Ovary (tissue), 9 donors: ENCODE data around the gene GOLGA8M. TPM values are rescaled to one million over a fixed set of nuclear protein-coding genes. Genes with fewer than 3 reads are reported as not detected.

Source experiments
- polyA plus RNA-seq, 2 donors: library from polyadenylated mRNA; stranded (reverse); fragments of 200-250 nt in 1 of 2; fragments of 350-450 nt in 1 of 2; fragmentation: Illumina TruSeq in 1 of 2; extraction: RNeasy Lipid Tissue Mini Kit (QIAGEN cat#74804) in 1 of 2; gene quantifications; one replicate each; pipeline ENCODE4 v1.2.3, GENCODE V29; 2013 to 2014
- small RNA-seq: library from RNA; depleted of rRNA; stranded (forward); fragments of <200 nt; gene quantifications from one replicate; pipeline ENCODE3, GENCODE V24; 2016
- total RNA-seq, 7 donors: library from RNA; depleted of rRNA in 2 of 7; stranded (reverse); fragments of >200 nt in 2 of 7; fragmentation: NEBNext Ultra II Directional in 3 of 7; extraction: Animal tissue kit (Norgen Biotek cat#: 25700) in 3 of 7; gene quantifications; one replicate each; pipeline versions ENCODE4 v1.1.0 to v1.2.4, GENCODE V29; 2016 to 2023
- donor health status: DM: no; HTN: no; CAD: no; lungs with moderate emphysema.
- donor health status: DM: no; HTN: no; CAD: no.
- donor health status: Bipolar disorder and iron deficiency.
- donor health status: DM: yes; HTN: yes; CAD: no.
- donor health status: DM: no; HTN: no; CAD: no.
- donor health status: DM: yes; HTN: yes; CAD: no.

The GOLGA8M gene
- total and polyA plus RNA-seq, 9 donors = 0.23 to 7.6 (median 2.5) TPM

Small RNA genes lying within 50 kb of the gene (small RNA-seq; reads per million reads assigned to genes)
- not detected for gene RN7SL719P

Other genes starting within 250 kb of the GOLGA8M start
- gene GOLGA8G, start 179.4 kb downstream of the GOLGA8M start, total RNA-seq = not detected
- gene GOLGA8G, start 179.4 kb downstream of the GOLGA8M start, polyA plus RNA-seq = not detected
- gene GOLGA6L25, start 158.9 kb downstream of the GOLGA8M start, total RNA-seq = not detected
- not detected for gene GOLGA6L25, start 158.9 kb downstream of the GOLGA8M start, polyA plus RNA-seq
- gene GOLGA6L7, start 136.2 kb upstream of the GOLGA8M start, total RNA-seq = not detected
- not detected for gene GOLGA6L7, start 136.2 kb upstream of the GOLGA8M start, polyA plus RNA-seq
- 1 to 10 TPM in 5 of 7 donors, under 1 TPM in 2; 0.53 to 3.1 (median 1.1) TPM for gene APBA2, start 173.6 kb upstream of the GOLGA8M start, total RNA-seq
- gene APBA2, start 173.6 kb upstream of the GOLGA8M start, polyA plus RNA-seq = 1 to 10 TPM; 1.4 to 1.9 TPM